Liver (tissue), 3 donors: ENCODE measurements around the gene RUNDC1.

Experiments
- CTCF ChIP-seq: fragments of 150-350 bp; IDR thresholded peaks from 2 replicates; pipeline ENCODE4 v1.5.1; 2017; ENCODE audit warnings: improper control_type of control experiment, low read depth, low read length; ENCODE audit not compliant: missing input control
- EGR1 ChIP-seq, 2 donors: IDR thresholded peaks; 2 replicates each; pipeline ENCODE4 v1.6.1; 2016 to 2018; ENCODE audit warnings: antibody characterized with exemption in 2 of 2, low read depth in 2 of 2
- FOXA1 ChIP-seq: IDR thresholded peaks from 2 replicates; pipeline ENCODE4 v1.6.1; 2016; ENCODE audit warnings: antibody characterized with exemption
- GABPA ChIP-seq, 2 donors: IDR thresholded peaks in 1 of 2; conservative IDR thresholded peaks in 1 of 2; 2 replicates each; pipeline ENCODE4 v1.6.1; 2016; ENCODE audit warnings: antibody characterized with exemption in 2 of 2, mild to moderate bottlenecking in 1 of 2, moderate library complexity in 1 of 2
- RAD21 ChIP-seq, 2 donors: IDR thresholded peaks; 2 replicates each; pipeline ENCODE4 v1.6.1; 2016; ENCODE audit warnings: antibody characterized with exemption in 2 of 2, mild to moderate bottlenecking in 2 of 2
- REST ChIP-seq: IDR thresholded peaks from 2 replicates; pipeline ENCODE4 v1.6.1; 2016; ENCODE audit warnings: antibody characterized with exemption, mild to moderate bottlenecking
- SP1 ChIP-seq: IDR thresholded peaks from 2 replicates; pipeline ENCODE4 v1.6.1; 2018; ENCODE audit warnings: antibody characterized with exemption, mild to moderate bottlenecking
- TAF1 ChIP-seq: conservative IDR thresholded peaks from 2 replicates; pipeline ENCODE4 v1.6.1; 2016; ENCODE audit warnings: antibody characterized with exemption, mild to moderate bottlenecking
- YY1 ChIP-seq: IDR thresholded peaks from 2 replicates; pipeline ENCODE4 v1.6.1; 2016; ENCODE audit warnings: antibody characterized with exemption, mild to moderate bottlenecking
- TF ChIP-seq, protein P1 (sequence below): IDR thresholded peaks from 2 replicates; pipeline ENCODE4 v1.6.1; 2016; ENCODE audit warnings: antibody characterized with exemption
- donor health status: healthy.
- donor health status: healthy.

- TF ChIP-seq, protein P1, sequence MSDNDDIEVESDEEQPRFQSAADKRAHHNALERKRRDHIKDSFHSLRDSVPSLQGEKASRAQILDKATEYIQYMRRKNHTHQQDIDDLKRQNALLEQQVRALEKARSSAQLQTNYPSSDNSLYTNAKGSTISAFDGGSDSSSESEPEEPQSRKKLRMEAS: no peak
- TF ChIP-seq CTCF (no peak), GABPA (IDR thresholded peaks at IDR 0.05 in 1 of 2, conservative IDR thresholded peaks at IDR 0.05 in 1 of 2) (no peak), REST (no peak), SP1 (no peak), RAD21 (IDR thresholded peaks at IDR 0.05) (no peak), EGR1 (IDR thresholded peaks at IDR 0.05; ENCODE audit: low read depth in 2 of 2) (no peak), FOXA1 (no peak), TAF1 (no peak), YY1 (no peak)
Observed at GRCh38 chr17:43039646-43040045, 59.3 kb downstream of the RUNDC1 start.
